ENCODE results near the gene MAST1. TPM values are rescaled to one million over a fixed set of nuclear protein-coding genes. Genes with fewer than 3 reads are reported as not detected.

The MAST1 gene
- total RNA-seq, 4 donors from 2014 or later: 0.64 to 2.4 (median 0.82) TPM; not detected in 1

DNA sequence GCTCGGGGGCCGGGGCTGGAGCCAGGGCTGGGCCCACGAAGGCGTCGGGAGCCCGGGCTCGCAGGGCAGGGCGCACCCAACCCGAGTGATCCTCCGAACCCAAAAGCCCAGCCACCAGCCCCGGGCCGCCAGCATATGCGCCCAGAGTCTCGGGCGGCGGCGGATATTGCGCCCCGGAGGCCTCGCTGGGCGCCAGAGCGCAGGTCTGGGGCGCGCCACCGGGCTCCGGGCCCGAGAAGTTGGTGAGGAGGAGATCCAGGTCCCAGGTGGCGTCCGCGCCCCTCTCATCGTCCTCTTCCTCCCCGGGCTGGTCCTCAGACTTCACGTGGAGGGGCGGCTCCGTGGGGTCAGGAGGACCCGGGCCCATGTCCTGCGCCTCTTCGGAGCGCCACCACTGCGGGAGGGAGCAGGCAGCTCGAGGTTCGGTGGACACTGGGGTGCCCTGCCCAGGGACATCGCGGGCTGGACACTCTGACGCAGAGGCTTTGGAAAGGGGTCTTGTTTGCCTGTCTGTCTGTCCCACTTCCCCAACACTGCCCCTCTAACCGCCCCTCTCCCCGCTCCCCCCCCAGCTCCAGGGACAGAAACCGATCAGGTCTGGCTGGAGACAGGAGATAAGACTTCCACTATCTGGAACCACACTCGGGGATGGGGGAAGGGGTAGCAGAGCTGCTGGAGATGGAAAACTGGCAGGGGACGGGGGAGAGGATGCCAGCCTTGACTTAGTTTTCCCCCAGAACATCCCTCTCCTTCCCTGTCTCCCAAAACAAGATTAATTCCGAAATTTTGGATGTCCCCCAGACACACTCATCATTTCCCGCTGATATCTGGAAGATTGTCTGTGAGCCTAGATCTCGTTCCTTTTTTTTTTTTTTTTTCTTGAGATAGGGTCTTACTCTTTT, 47.7 kb downstream of the MAST1 start:
- Histone ChIP-seq H3K27ac (peak overlapping the region; percentile 61 to 75 (median 72)), H3K9me3 (no peaks in the 10 kb centered on the region), H3K4me3 (peak overlapping the region; percentile 28 to 57 (median 42)), H3K27me3 (peaks cover 13% of the 10 kb centered on the region), H3K4me1 (peaks cover 0 to 23% (median 22%) of the 10 kb centered on the region in 4 donors), H3K36me3 (no peaks in the 10 kb centered on the region)
- in situ Hi-C loops (cut with MboI; ENCODE audit: low pct_ligation_motif_present in 1 of 4, low pct_unique_long_range_greater_than_20kb in 1 of 4, low sequenced_read_pairs in 3 of 4): loop anchor here in 1 of 4 donors (5.0 kb wide), 1 partner anchor 76 kb away; no protein-coding TSS in a partner anchor
- no peak for TF ChIP-seq CTCF (IDR thresholded peaks at IDR 0.05)
- TF ChIP-seq POLR2AphosphoS5 (IDR thresholded peaks at IDR 0.05): no peak
- no peak for TF ChIP-seq EP300 (IDR thresholded peaks at IDR 0.05; ENCODE audit: low read depth)
- no peak for TF ChIP-seq POLR2A (IDR thresholded peaks at IDR 0.05)
- intact Hi-C loops (cut with DNase I; ENCODE audit: low total_unique reads): loop anchor here (5.0 to 10.0 kb wide), 3 partner anchors 59 to 209 kb away; partner anchors contain the start of gene RAD23A
- 18 to 53% methylated on average over 4 to 19 of the region's 53 CpGs for WGBS, 2 donors (ENCODE audit: low coverage in 1 of 2)
- DNase-seq: no peak

DNA sequence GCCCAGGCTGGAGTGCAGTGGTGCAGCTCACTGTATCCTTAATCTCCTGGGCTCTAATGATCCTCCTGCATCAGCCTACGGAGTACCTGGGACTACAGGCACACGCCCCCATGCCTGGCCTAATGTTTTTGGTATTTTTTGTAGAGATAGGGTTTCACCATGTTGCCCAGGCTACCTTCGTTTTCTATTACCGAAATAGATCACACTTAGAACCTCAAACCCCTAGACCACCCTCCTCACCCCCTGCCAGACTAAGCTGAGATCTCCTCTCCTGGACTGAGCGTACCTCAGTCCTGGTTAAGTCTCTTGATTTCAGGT, 48.3 kb downstream of the MAST1 start:
- Histone ChIP-seq H3K4me1 (peaks cover 2 to 26% (median 24%) of the 10 kb centered on the region in 4 donors), H3K9me3 (no peaks in the 10 kb centered on the region), H3K27ac (no peak overlapping the region), H3K27me3 (peaks cover 13% of the 10 kb centered on the region), H3K36me3 (no peaks in the 10 kb centered on the region), H3K4me3 (no peak overlapping the region)
- TF ChIP-seq POLR2A (IDR thresholded peaks at IDR 0.05): no peak
- no peak for TF ChIP-seq CTCF (IDR thresholded peaks at IDR 0.05)
- no peak for TF ChIP-seq POLR2AphosphoS5 (IDR thresholded peaks at IDR 0.05)
- no peak for TF ChIP-seq EP300 (IDR thresholded peaks at IDR 0.05; ENCODE audit: low read depth)
- WGBS, 2 donors (ENCODE audit: low coverage in 1 of 2): 80 to 83% methylated on average over 3 to 5 of the region's 5 CpGs
- in situ Hi-C loops (cut with MboI; ENCODE audit: low pct_ligation_motif_present in 1 of 4, low pct_unique_long_range_greater_than_20kb in 1 of 4, low sequenced_read_pairs in 3 of 4) (loop anchor here in 1 of 4 donors (5.0 kb wide), 1 partner anchor 76 kb away; no protein-coding TSS in a partner anchor), intact Hi-C loops (cut with DNase I; ENCODE audit: low total_unique reads) (loop anchor here (5.0 to 10.0 kb wide), 3 partner anchors 58 to 208 kb away; partner anchors contain the start of gene RAD23A)
- DNase-seq: no peak

DNA sequence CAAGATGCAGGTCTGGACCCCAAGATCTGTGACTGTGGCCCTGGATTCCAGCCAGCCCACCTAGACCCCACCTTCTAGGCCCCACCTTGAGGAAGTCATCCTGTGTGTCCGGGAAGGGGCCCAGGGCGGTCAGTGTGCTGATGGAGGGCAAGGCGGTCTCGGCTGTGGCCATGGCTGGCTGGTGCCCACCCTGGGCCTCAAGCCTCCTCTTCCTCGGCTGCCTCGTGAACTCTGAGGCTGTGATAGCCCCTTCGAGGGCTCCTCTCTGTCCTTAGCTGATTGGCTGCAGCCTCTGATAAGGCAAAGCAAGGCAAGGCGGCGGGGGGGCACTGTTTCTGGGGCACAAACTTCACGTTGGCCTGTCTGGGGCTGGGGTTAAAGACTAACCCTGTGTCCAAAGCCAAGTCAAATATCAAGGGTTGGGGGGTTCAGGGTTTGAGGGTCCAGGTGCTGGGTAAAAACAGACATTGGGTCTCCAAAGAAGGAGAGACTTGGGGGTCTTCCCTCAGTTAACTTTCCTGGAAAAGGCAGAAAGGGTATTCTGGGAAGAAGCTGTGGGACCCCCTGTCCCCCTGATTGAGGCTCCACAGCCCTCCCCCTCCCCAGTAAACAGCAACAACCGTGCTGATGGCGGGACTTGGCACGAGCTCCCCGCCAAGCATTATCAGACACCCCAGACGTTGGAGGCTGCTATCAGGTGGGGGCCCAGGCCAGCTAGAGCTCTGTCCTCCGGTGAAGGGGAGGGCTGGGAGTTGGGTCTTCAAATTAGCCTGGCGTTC, 48.8 kb downstream of the MAST1 start, which contains the start of gene KLF1:
Gene KLF1 (minus strand): TSS at position 233 of the 779 bp plus-strand sequence. CDS start 61 bp downstream, at position 172.
- in situ Hi-C loops (cut with MboI; ENCODE audit: low pct_ligation_motif_present in 1 of 4, low pct_unique_long_range_greater_than_20kb in 1 of 4, low sequenced_read_pairs in 3 of 4): loop anchor here in 1 of 4 donors (5.0 kb wide), 1 partner anchor 75 kb away; no protein-coding TSS in a partner anchor
- peaks cover 13% of the 10 kb centered on the region for H3K27me3 ChIP-seq
- no peak for DNase-seq
- no peak for TF ChIP-seq EP300 (IDR thresholded peaks at IDR 0.05; ENCODE audit: low read depth)
- no peak for TF ChIP-seq POLR2AphosphoS5 (IDR thresholded peaks at IDR 0.05)
- no peak for TF ChIP-seq POLR2A (IDR thresholded peaks at IDR 0.05)
- no peak for TF ChIP-seq CTCF (IDR thresholded peaks at IDR 0.05)
- no peak within 1 kb of the TSS for H3K27ac ChIP-seq
- intact Hi-C loops (cut with DNase I; ENCODE audit: low total_unique reads): loop anchor here (5.0 to 10.0 kb wide), 3 partner anchors 58 to 208 kb away; partner anchors contain the start of gene RAD23A
- 73 to 80% methylated on average over 2 to 14 of the region's 17 CpGs for WGBS, 2 donors (ENCODE audit: low coverage in 1 of 2)
- no peaks in the 10 kb centered on the region for H3K36me3 ChIP-seq
- peaks cover 8 to 29% (median 29%) of the 10 kb centered on the region in 4 donors for H3K4me1 ChIP-seq
- no peaks in the 10 kb centered on the region for H3K9me3 ChIP-seq
- H3K4me3 ChIP-seq: peak within 1 kb of the TSS in 2 of 4 donors; percentile 48 to 57
